Left lung (tissue), 10 donors: Measurements from ENCODE around the gene ENTREP1. TPM values are rescaled to one million over a fixed set of nuclear protein-coding genes. Genes with fewer than 3 reads are reported as not detected.

Source experiments
- ATAC-seq: fragments of 200-7000 bp; cut with Tn5 transposase; one replicate; pipeline ENCODE4 v1.9.1; 2020; ENCODE audit warnings: moderate library complexity
- DNase-seq, 4 donors: peaks; one replicate each; pipeline ENCODE4 v3.0.0-alpha.2; 2013 to 2020
- H3K27ac ChIP-seq, 2 donors: fragments of 200-600 bp; sonication (generic) in 1 of 2; one replicate each; pipeline versions ENCODE4 v1.5.0 to v1.8.0; 2020 to 2021
- H3K27me3 ChIP-seq, 2 donors: fragments of 200-600 bp; sonication (generic) in 1 of 2; one replicate each; pipeline versions ENCODE4 v1.5.0 to v1.8.0; 2020 to 2021
- H3K36me3 ChIP-seq, 2 donors: fragments of 200-600 bp; sonication (generic) in 1 of 2; one replicate each; pipeline versions ENCODE4 v1.5.0 to v1.8.0; 2020 to 2021
- H3K4me1 ChIP-seq, 2 donors: fragments of 200-600 bp; one replicate each; pipeline ENCODE4 v1.8.0; 2021
- H3K4me3 ChIP-seq, 2 donors: fragments of 200-600 bp; sonication (generic) in 1 of 2; one replicate each; pipeline versions ENCODE4 v1.5.0 to v1.8.0; 2020 to 2021; ENCODE audit warnings: mild to moderate bottlenecking in 1 of 2
- H3K9me3 ChIP-seq, 2 donors: fragments of 200-600 bp; sonication (generic) in 1 of 2; one replicate each; pipeline versions ENCODE4 v1.5.0 to v1.8.0; 2020 to 2021
- CTCF ChIP-seq, 2 donors: fragments of 200-600 bp; sonication (generic) in 1 of 2; IDR thresholded peaks; one replicate each; pipeline versions ENCODE4 v1.5.0 to v1.8.0; 2021; ENCODE audit warnings: antibody characterized with exemption in 2 of 2
- intact Hi-C, 2 donors: fragments of 100-400 bp; cut with DNase I; formaldehyde crosslinking; loops; one replicate each; pipeline versions ENCODE4 v1.11.2 to v1.14.2; 2022
- polyA plus RNA-seq, 6 donors: library from polyadenylated mRNA; unstranded; fragments of 120-200 nt; gene quantifications; one replicate each; pipeline ENCODE4 v1.2.1, GENCODE V29; 2013; ENCODE audit not compliant: insufficient read length in 6 of 6
- total RNA-seq, 2 donors: library from RNA; stranded (reverse); fragmentation: NEBNext Ultra II Directional; extraction: Animal tissue kit (Norgen Biotek cat#: 25700); gene quantifications; one replicate each; pipeline ENCODE4 v1.2.1, GENCODE V29; 2021
- donor health status: DM: no; HTN: yes; CAD: no.
- donor health status: DM: no; HTN: no; CAD: no.

The ENTREP1 gene
- total and polyA plus RNA-seq, 8 donors, result 16.8 to 49.7 (median 40.9) TPM

GRCh38 chr9:69425136-69425801, 100.3 kb downstream of the ENTREP1 start:
- no peaks in the 10 kb centered on the region for H3K4me1 ChIP-seq
- H3K27me3 ChIP-seq, result no peaks in the 10 kb centered on the region
- intact Hi-C loops, result no loop called here
- DNase-seq (no peak), ATAC-seq (no peak)
- no peak for TF ChIP-seq CTCF (IDR thresholded peaks at IDR 0.05)
- no peaks in the 10 kb centered on the region for H3K9me3 ChIP-seq
- H3K4me3 ChIP-seq, result no peak overlapping the region
- no peaks in the 10 kb centered on the region for H3K36me3 ChIP-seq
- no peak overlapping the region for H3K27ac ChIP-seq

DNA sequence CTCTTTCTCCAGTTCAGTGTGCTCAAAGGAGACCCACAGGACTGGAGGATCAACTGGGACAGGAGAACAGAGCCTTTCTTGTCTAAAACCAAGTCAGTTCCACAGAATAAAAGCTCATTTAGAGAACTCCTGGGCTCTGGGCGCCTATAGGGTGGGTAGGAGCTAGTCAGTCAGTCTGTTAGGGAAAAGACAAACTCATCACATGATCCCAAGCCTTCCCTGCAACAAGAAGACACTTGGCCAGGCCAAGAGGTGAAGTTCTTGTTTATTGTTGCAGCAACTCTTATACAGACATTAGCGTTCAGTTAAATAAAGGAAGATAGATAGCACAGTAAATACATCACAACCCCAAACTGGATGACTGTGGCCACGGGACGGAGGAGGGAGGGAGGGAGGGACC, 102.3 kb downstream of the ENTREP1 start:
- DNase-seq (no peak), ATAC-seq (no peak)
- Histone ChIP-seq H3K4me1 (no peaks in the 10 kb centered on the region), H3K27me3 (no peaks in the 10 kb centered on the region), H3K4me3 (no peak overlapping the region), H3K9me3 (no peaks in the 10 kb centered on the region), H3K27ac (no peak overlapping the region), H3K36me3 (no peaks in the 10 kb centered on the region)
- intact Hi-C loops, result no loop called here
- TF ChIP-seq CTCF (IDR thresholded peaks at IDR 0.05), result no peak

DNA sequence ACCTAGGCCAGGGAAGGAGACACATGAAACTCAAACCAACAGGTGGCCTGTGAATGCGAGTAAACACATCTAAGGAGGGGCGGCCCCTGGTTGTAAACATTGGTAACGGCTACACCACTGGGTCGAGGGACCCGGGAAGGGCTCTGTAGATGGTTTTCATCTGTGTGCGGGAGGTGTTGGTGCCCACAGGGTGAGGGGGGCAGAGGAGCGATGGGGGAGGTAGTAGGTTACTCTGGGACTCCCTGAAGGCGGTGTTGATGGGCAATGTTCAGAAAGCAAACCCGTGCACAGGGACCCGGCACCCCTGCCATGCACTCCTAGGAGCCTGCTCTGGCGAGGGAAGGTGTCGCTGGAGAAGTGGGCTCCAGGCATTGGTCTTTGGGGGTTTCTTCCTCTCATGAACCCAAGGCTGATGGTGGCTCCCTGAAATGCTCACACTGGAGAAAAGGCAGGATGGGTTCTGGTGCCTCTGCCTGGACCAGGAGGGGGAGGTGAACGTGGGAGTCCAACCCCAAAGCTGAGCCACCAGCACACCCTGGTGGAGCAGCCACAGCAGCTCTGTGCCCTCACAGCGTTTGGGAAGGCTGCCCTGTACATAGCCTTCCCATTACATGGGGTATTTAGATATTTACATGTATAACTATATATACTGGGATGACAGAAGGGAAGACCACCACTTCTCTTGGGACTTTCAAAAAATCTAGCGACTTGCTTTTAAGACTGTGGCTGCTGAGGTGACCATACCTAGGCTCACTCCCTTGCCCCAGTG, 103.2 kb downstream of the ENTREP1 start:
- TF ChIP-seq CTCF (IDR thresholded peaks at IDR 0.05), result no peak
- DNase-seq (no peak), ATAC-seq (no peak)
- Histone ChIP-seq H3K27ac (no peak overlapping the region), H3K27me3 (no peaks in the 10 kb centered on the region), H3K4me3 (no peak overlapping the region), H3K4me1 (no peaks in the 10 kb centered on the region), H3K9me3 (no peaks in the 10 kb centered on the region), H3K36me3 (no peaks in the 10 kb centered on the region)
- intact Hi-C loops, result no loop called here

DNA sequence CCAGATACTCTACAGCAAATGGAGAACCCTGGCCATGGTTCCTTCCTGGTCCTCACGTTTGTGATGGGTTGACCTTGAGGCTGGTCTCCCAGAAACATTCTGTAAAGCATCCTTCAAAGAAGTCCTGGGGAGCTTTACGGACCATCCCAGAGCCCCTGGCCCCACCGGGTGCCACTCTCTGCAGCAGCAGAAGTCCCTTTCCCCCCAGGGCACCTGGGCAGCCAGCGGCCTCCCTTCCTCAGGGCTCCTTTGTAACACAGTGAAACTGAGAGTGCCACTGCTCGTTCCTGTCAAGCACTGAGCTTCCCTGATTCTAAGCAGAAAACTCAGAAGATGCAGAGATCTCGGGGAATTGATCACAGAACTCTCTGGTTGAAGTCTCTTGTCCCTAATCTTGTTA, 104.3 kb downstream of the ENTREP1 start:
- no peaks in the 10 kb centered on the region for H3K36me3 ChIP-seq
- ATAC-seq (no peak), DNase-seq (no peak)
- intact Hi-C loops, result no loop called here
- no peak overlapping the region for H3K27ac ChIP-seq
- H3K9me3 ChIP-seq, result no peaks in the 10 kb centered on the region
- no peak for TF ChIP-seq CTCF (IDR thresholded peaks at IDR 0.05)
- no peak overlapping the region for H3K4me3 ChIP-seq
- no peaks in the 10 kb centered on the region for H3K4me1 ChIP-seq
- no peaks in the 10 kb centered on the region for H3K27me3 ChIP-seq

GRCh38 chr9:69430206-69430605, 105.2 kb downstream of the ENTREP1 start:
- ATAC-seq, result no peak
- H3K4me1 ChIP-seq, result no peaks in the 10 kb centered on the region
- TF ChIP-seq CTCF (IDR thresholded peaks at IDR 0.05), result no peak
- intact Hi-C loops, result no loop called here
- H3K27ac ChIP-seq, result no peak overlapping the region
- H3K27me3 ChIP-seq, result no peaks in the 10 kb centered on the region
- H3K36me3 ChIP-seq, result no peaks in the 10 kb centered on the region
- no peaks in the 10 kb centered on the region for H3K9me3 ChIP-seq
- H3K4me3 ChIP-seq, result no peak overlapping the region
- DNase-seq, result no peak
